PC-9 (cell line): ENCODE data around the gene EML1. TPM values are rescaled to one million over a fixed set of nuclear protein-coding genes. Genes with fewer than 3 reads are reported as not detected.

Experiments
- BruUV-seq: library from RNA; stranded (reverse); fragments of 400-500 nt; replicated peaks from 2 replicates; lab custom pipeline; 2021; lab: Mats Ljungman, UMichigan
- CTCF ChIA-PET: fragments of 300-600 bp; sonication (Branson Sonifier 250); formaldehyde crosslinking; loops from one replicate; lab custom pipeline; 2022; ENCODE audit warnings: antibody characterized with exemption; lab: Charles Lee
- POLR2A ChIA-PET: fragments of 300-600 bp; sonication (Branson Sonifier 250); formaldehyde crosslinking; loops from one replicate; lab custom pipeline; 2022; ENCODE audit warnings: antibody characterized with exemption; ENCODE audit not compliant: unreplicated experiment; lab: Charles Lee
- DNase-seq, 2 experiments: peaks; one replicate each; pipeline versions ENCODE4 v3.0.0 to v3.0.0-alpha.2; 2015 to 2022; ENCODE audit warnings: mixed read lengths in 1 of 2
- H2AFZ ChIP-seq: fragments of 200-600 bp; sonication (generic); 2 replicates; pipeline ENCODE4 v1.8.1; 2017; ENCODE audit warnings: antibody characterized with exemption
- H3F3A ChIP-seq: fragments of 200-600 bp; sonication (generic); 2 replicates; pipeline ENCODE4 v1.8.1; 2017; ENCODE audit warnings: antibody characterized with exemption, mild to moderate bottlenecking, low read depth; ENCODE audit not compliant: insufficient read depth
- H3K27ac ChIP-seq: fragments of 200-600 bp; sonication (generic); 2 replicates; pipeline ENCODE4 v1.6.1; 2016; ENCODE audit warnings: mixed run types
- H3K27me3 ChIP-seq: fragments of 200-600 bp; sonication (generic); 2 replicates; pipeline ENCODE4 v1.6.1; 2016; ENCODE audit warnings: low read depth, mixed run types; ENCODE audit not compliant: insufficient read depth
- H3K36me3 ChIP-seq: fragments of 200-600 bp; sonication (generic); 2 replicates; pipeline ENCODE4 v1.6.1; 2016; ENCODE audit warnings: low read depth, mixed run types
- H3K4me1 ChIP-seq: fragments of 200-600 bp; sonication (generic); replicated peaks from 2 replicates; pipeline ENCODE4 v1.6.1; 2016; ENCODE audit warnings: mixed run types; ENCODE audit not compliant: insufficient read depth
- H3K4me2 ChIP-seq: fragments of 200-600 bp; sonication (generic); 2 replicates; pipeline ENCODE4 v1.6.1; 2017; ENCODE audit warnings: mixed run types
- H3K4me3 ChIP-seq: fragments of 200-600 bp; sonication (generic); 2 replicates; pipeline ENCODE4 v1.6.1; 2016; ENCODE audit warnings: mixed run types
- H3K79me2 ChIP-seq: fragments of 200-600 bp; sonication (generic); 2 replicates; pipeline ENCODE4 v1.6.1; 2017; ENCODE audit warnings: low read depth, mixed run types
- H3K9me2 ChIP-seq: fragments of 200-600 bp; sonication (generic); 2 replicates; pipeline ENCODE4 v1.8.1; 2017; ENCODE audit warnings: mild to moderate bottlenecking; ENCODE audit not compliant: insufficient read depth
- H3K9me3 ChIP-seq: fragments of 200-600 bp; sonication (generic); 2 replicates; pipeline ENCODE4 v1.8.1; 2016; ENCODE audit warnings: low read depth; ENCODE audit not compliant: insufficient read depth
- H4K20me1 ChIP-seq: fragments of 200-600 bp; sonication (generic); 2 replicates; pipeline ENCODE4 v1.8.1; 2017; ENCODE audit not compliant: insufficient read depth
- CTCF ChIP-seq: fragments of 200-600 bp; sonication (generic); conservative IDR thresholded peaks from 2 replicates; pipeline ENCODE4 v1.6.1; 2017; ENCODE audit warnings: mixed run types, antibody characterized with exemption, mild to moderate bottlenecking, moderate library complexity
- EZH2 ChIP-seq: fragments of 200-600 bp; sonication (generic); IDR thresholded peaks from 2 replicates; pipeline ENCODE4 v1.8.0; 2017; ENCODE audit warnings: antibody characterized with exemption, low read depth
- intact Hi-C: fragments of 100-400 bp; cut with micrococcal nuclease; formaldehyde crosslinking; loops from one replicate; pipeline ENCODE4 v1.10.0; 2022; ENCODE audit not compliant: unreplicated experiment
- total RNA-seq: library from RNA; stranded (reverse); gene quantifications from 2 replicates; pipeline ENCODE4 v1.2.3, GENCODE V29; 2021

The EML1 gene
- total RNA-seq, 1 experiment from 2014 or later, result 1.8 TPM

- Histone ChIP-seq H4K20me1 (no peaks in the 10 kb centered on the region), H3K4me2 (no peak overlapping the region), H3K4me3 (no peak overlapping the region), H3K27me3 (no peaks in the 10 kb centered on the region), H3F3A (peaks cover 4% of the 10 kb centered on the region; the same call in 1 of the 2 replicates), H3K79me2 (no peaks in the 10 kb centered on the region), H3K36me3 (no peaks in the 10 kb centered on the region), H3K4me1 (peaks cover 8% of the 10 kb centered on the region; the same call in 1 of the 2 replicates), H3K27ac (no peak overlapping the region), H2AFZ (no peak overlapping the region), H3K9me2 (no peaks in the 10 kb centered on the region), H3K9me3 (no peaks in the 10 kb centered on the region)
- TF ChIP-seq CTCF (no peak), EZH2 (no peak)
- no TSS peak for BruUV-seq
- DNase-seq, result no peak
- ChIA-PET CTCF (no interaction called here), POLR2A (no interaction called here)
- intact Hi-C loops, result loop anchor here (10.0 kb wide), 1 partner anchor 60 kb away; no protein-coding TSS in a partner anchor
Measured at GRCh38 chr14:99795046-99795445, 1.8 kb downstream of the EML1 start.

GRCh38 chr14:99797231-99797630, 4.0 kb downstream of the EML1 start:
- Histone ChIP-seq H3F3A (peaks cover 4% of the 10 kb centered on the region; the same call in 1 of the 2 replicates), H3K27ac (no peak overlapping the region), H3K79me2 (no peaks in the 10 kb centered on the region), H3K36me3 (no peaks in the 10 kb centered on the region), H2AFZ (no peak overlapping the region), H3K4me1 (peaks cover 8% of the 10 kb centered on the region; the same call in 1 of the 2 replicates), H3K4me2 (no peak overlapping the region), H3K9me2 (no peaks in the 10 kb centered on the region), H3K9me3 (no peaks in the 10 kb centered on the region), H3K27me3 (no peaks in the 10 kb centered on the region), H3K4me3 (no peak overlapping the region), H4K20me1 (no peaks in the 10 kb centered on the region)
- no TSS peak for BruUV-seq
- TF ChIP-seq CTCF (no peak), EZH2 (no peak)
- ChIA-PET POLR2A (no interaction called here), CTCF (no interaction called here)
- intact Hi-C loops, result loop anchor here (10.0 kb wide), 1 partner anchor 62 kb away; no protein-coding TSS in a partner anchor
- DNase-seq, result no peak

- Histone ChIP-seq H3K27me3 (no peaks in the 10 kb centered on the region), H2AFZ (no peak overlapping the region), H3K9me3 (no peaks in the 10 kb centered on the region), H3F3A (no peaks in the 10 kb centered on the region), H4K20me1 (no peaks in the 10 kb centered on the region), H3K4me2 (no peak overlapping the region), H3K27ac (no peak overlapping the region), H3K4me3 (no peak overlapping the region), H3K36me3 (no peaks in the 10 kb centered on the region), H3K79me2 (no peaks in the 10 kb centered on the region), H3K4me1 (no peaks in the 10 kb centered on the region), H3K9me2 (no peaks in the 10 kb centered on the region)
- POLR2A ChIA-PET, result no interaction called here
- no peak for DNase-seq
- CTCF ChIA-PET, result no interaction called here
- no TSS peak for BruUV-seq
- TF ChIP-seq EZH2, result no peak
- TF ChIP-seq CTCF, result no peak
- intact Hi-C loops, result no loop called here
Measured at GRCh38 chr14:99800781-99801180, 7.6 kb downstream of the EML1 start.
